SK-N-SH (cell line): ENCODE results near the gene R3HCC1L. TPM values are rescaled to one million over a fixed set of nuclear protein-coding genes. Genes with fewer than 3 reads are reported as not detected.

Experiments
- CTCF ChIA-PET: fragments of 300-600, 350-600 bp; formaldehyde crosslinking; extraction: SDS; loops from one replicate; lab custom pipeline; 2021; lab: Yijun Ruan, JAX
- POLR2A ChIA-PET: fragments of 350-600 bp; sonication (Branson Sonifier 250); formaldehyde crosslinking; extraction: SDS; loops from one replicate; lab custom pipeline; 2020; ENCODE audit warnings: antibody characterized with exemption, inconsistent platforms; lab: Yijun Ruan, JAX
- DNase-seq: peaks from one replicate; pipeline ENCODE4 v3.0.0; 2012
- H2AFZ ChIP-seq: fragments of 200-600 bp; sonication (generic); 2 replicates; pipeline ENCODE4 v1.8.1; 2016; ENCODE audit warnings: antibody characterized with exemption, mild to moderate bottlenecking, low read depth
- H3F3A ChIP-seq: fragments of 200-600 bp; sonication (generic); replicated peaks from 2 replicates; pipeline ENCODE3; 2016; ENCODE audit warnings: antibody characterized with exemption, mild to moderate bottlenecking; ENCODE audit not compliant: insufficient read depth
- H3K27ac ChIP-seq, 2 experiments: fragments of 200-500 bp in 1 of 2; fragments of 200-600 bp in 1 of 2; sonication (Bioruptor generic) in 1 of 2; sonication (generic), shearing (Covaris generic) in 1 of 2; 2 replicates each; pipeline versions ENCODE4 v1.5.1 to v1.6.1; 2014 to 2016; ENCODE audit warnings: low read depth in 2 of 2, inconsistent platforms in 1 of 2, low read length in 1 of 2, mild to moderate bottlenecking in 1 of 2, mixed read lengths in 1 of 2
- H3K27me3 ChIP-seq: fragments of 200-600 bp; sonication (generic), shearing (Covaris generic); 2 replicates; pipeline ENCODE4 v1.6.1; 2016; ENCODE audit warnings: mixed run types; ENCODE audit not compliant: insufficient read depth
- H3K36me3 ChIP-seq, 2 experiments: fragments of 200-500 bp in 1 of 2; fragments of 200-600 bp in 1 of 2; sonication (Bioruptor generic) in 1 of 2; sonication (generic) in 1 of 2; replicated peaks in 1 of 2; 2 replicates each; pipeline versions ENCODE3 to v1.5.1; 2014 to 2016; ENCODE audit warnings: low read length in 1 of 2, mild to moderate bottlenecking in 1 of 2; ENCODE audit not compliant: insufficient read depth in 2 of 2, control insufficient read depth in 1 of 2
- H3K4me1 ChIP-seq, 2 experiments: fragments of 200-500 bp in 1 of 2; fragments of 200-600 bp in 1 of 2; sonication (Bioruptor generic) in 1 of 2; sonication (generic), shearing (Covaris generic) in 1 of 2; 2 replicates each; pipeline versions ENCODE4 v1.5.1 to v1.6.1; 2014 to 2016; ENCODE audit warnings: low read depth in 1 of 2, low read length in 1 of 2, mixed run types in 1 of 2; ENCODE audit not compliant: insufficient read depth in 2 of 2, control insufficient read depth in 1 of 2
- H3K4me2 ChIP-seq: fragments of 200-600 bp; sonication (generic), shearing (Covaris generic); 2 replicates; pipeline ENCODE4 v1.6.1; 2017; ENCODE audit warnings: mixed run types
- H3K4me3 ChIP-seq, 2 experiments: fragments of 200-500 bp in 1 of 2; fragments of 200-600 bp in 1 of 2; sonication (Bioruptor generic) in 1 of 2; sonication (generic), shearing (Covaris generic) in 1 of 2; 2 replicates each; pipeline versions ENCODE4 v1.5.1 to v1.8.1; 2014 to 2016; ENCODE audit warnings: low read depth in 2 of 2, inconsistent platforms in 1 of 2, low read length in 1 of 2, mild to moderate bottlenecking in 1 of 2, mixed read lengths in 1 of 2, moderate library complexity in 1 of 2
- H3K79me2 ChIP-seq: fragments of 200-600 bp; sonication (generic); 2 replicates; pipeline ENCODE4 v1.8.1; 2017; ENCODE audit warnings: mild to moderate bottlenecking; ENCODE audit not compliant: insufficient read depth
- H3K9ac ChIP-seq: fragments of 200-600 bp; sonication (generic); 2 replicates; pipeline ENCODE4 v1.6.1; 2017; ENCODE audit warnings: mixed run types
- H3K9me2 ChIP-seq: fragments of 200-600 bp; sonication (generic); 2 replicates; pipeline ENCODE4 v1.6.1; 2017; ENCODE audit warnings: mixed run types
- H3K9me3 ChIP-seq: fragments of 200-600 bp; sonication (generic); 2 replicates; pipeline ENCODE4 v1.6.1; 2017; ENCODE audit warnings: mixed run types, mild to moderate bottlenecking, moderate library complexity
- H4K20me1 ChIP-seq: fragments of 200-600 bp; sonication (generic); 2 replicates; pipeline ENCODE4 v1.6.1; 2017; ENCODE audit warnings: mild to moderate bottlenecking, mixed run types; ENCODE audit not compliant: insufficient read depth
- ELF1 ChIP-seq: IDR thresholded peaks from 2 replicates; pipeline ENCODE4 v1.4.0; 2012
- FOSL2 ChIP-seq: IDR thresholded peaks from 2 replicates; pipeline ENCODE4 v1.4.0; 2012; ENCODE audit warnings: low read depth, mild to moderate bottlenecking, moderate library complexity, borderline replicate concordance
- FOXJ3 ChIP-seq: sonication (generic); formaldehyde crosslinking; IDR thresholded peaks from 2 replicates; pipeline ENCODE4 v1.5.1; 2020; ENCODE audit warnings: mild to moderate bottlenecking, missing genetic modification reagents
- GATA2 ChIP-seq: sonication (generic); formaldehyde crosslinking; IDR thresholded peaks from 2 replicates; pipeline ENCODE4 v1.5.0; 2020; ENCODE audit warnings: mild to moderate bottlenecking, missing genetic modification reagents
- JUND ChIP-seq: IDR thresholded peaks from 2 replicates; pipeline ENCODE4 v1.4.0; 2012
- NFIC ChIP-seq: IDR thresholded peaks from 2 replicates; pipeline ENCODE4 v1.4.0; 2012; ENCODE audit warnings: borderline replicate concordance
- SMC3 ChIP-seq: IDR thresholded peaks from 2 replicates; pipeline ENCODE4 v1.6.1; 2012; ENCODE audit warnings: low read depth, low read length, improper control_type of control experiment
- TCF12 ChIP-seq: IDR thresholded peaks from 2 replicates; pipeline ENCODE4 v1.4.0; 2012
- WGBS: methylation state at CpG from one replicate; pipeline ENCODE4 v1.1.6; 2017; ENCODE audit warnings: low lambda C conversion rate; 5-methylcytosine and 5-hydroxymethylcytosine counted together
- polyA plus RNA-seq, 3 experiments: library from polyadenylated mRNA; depleted of rRNA; stranded (reverse); fragments of >200 nt; gene quantifications; 2 replicates each; pipeline ENCODE4 v1.2.3, GENCODE V29; 2012
- TF ChIP-seq, protein P1 (sequence below): IDR thresholded peaks from 2 replicates; pipeline ENCODE4 v1.4.0; 2012; ENCODE audit warnings: low read depth, borderline replicate concordance
- TF ChIP-seq, protein P2 (sequence below): fragments of 150-350 bp; IDR thresholded peaks from 2 replicates; pipeline ENCODE4 v1.6.1; 2016; ENCODE audit warnings: mild to moderate bottlenecking, low read depth, low read length
- TF ChIP-seq, protein P3 (sequence below): IDR thresholded peaks from 2 replicates; pipeline ENCODE4 v1.4.0; 2012; ENCODE audit warnings: low read depth
- TF ChIP-seq, protein P4 (sequence below): fragments of 150-350 bp; IDR thresholded peaks from 2 replicates; pipeline ENCODE4 v1.6.1; 2017; ENCODE audit warnings: antibody characterized with exemption, low read length, low read depth, borderline replicate concordance
- TF ChIP-seq, protein P5 (sequence below): IDR thresholded peaks from 2 replicates; pipeline ENCODE4 v1.6.1; 2012; ENCODE audit warnings: mild to moderate bottlenecking, low read depth, low read length, moderate library complexity

The R3HCC1L gene
- polyA plus RNA-seq, 1 of the 3 experiments (the other 2 are of a cell fraction), result 6.0 TPM

DNA sequence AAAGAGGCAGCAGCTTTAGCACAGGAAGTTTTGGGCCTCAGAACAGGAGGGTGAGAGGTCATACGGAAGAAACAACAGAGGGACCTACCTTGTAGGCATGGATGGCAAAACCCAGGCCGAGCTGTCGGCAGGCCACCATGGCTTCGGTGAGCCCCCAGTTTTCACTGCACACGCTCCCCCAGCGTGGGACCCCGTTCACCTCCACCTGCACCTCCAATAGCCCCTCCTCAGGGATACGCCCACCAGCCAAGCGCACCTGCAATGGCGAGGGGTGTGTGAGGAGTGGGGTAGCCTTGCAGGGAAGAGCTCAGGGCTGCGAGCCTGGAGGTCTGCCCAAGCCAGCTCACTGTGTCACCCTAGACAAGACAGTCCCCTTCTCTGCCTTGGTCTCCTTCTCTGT, 122.2 kb downstream of the R3HCC1L start:
- Histone ChIP-seq H3K4me3 (no peak overlapping the region), H3K27ac (no peak overlapping the region), H3K9me2 (no peaks in the 10 kb centered on the region), H3K9ac (no peak overlapping the region), H3K4me2 (no peak overlapping the region), H3F3A (no peaks in the 10 kb centered on the region), H3K79me2 (no peaks in the 10 kb centered on the region), H3K36me3 (peaks cover 0 to 3% of the 10 kb centered on the region in 2 experiments), H3K4me1 (peaks cover 0 to 21% of the 10 kb centered on the region in 2 experiments; a peak in 1 of 4 replicates), H4K20me1 (no peaks in the 10 kb centered on the region), H3K9me3 (no peaks in the 10 kb centered on the region), H2AFZ (no peak overlapping the region), H3K27me3 (no peaks in the 10 kb centered on the region)
- DNase-seq, result no peak
- TF ChIP-seq NFIC (no peak), GATA2 (CRISPR knock-in tag) (no peak), TCF12 (no peak), JUND (no peak)
- TF ChIP-seq, protein P1, sequence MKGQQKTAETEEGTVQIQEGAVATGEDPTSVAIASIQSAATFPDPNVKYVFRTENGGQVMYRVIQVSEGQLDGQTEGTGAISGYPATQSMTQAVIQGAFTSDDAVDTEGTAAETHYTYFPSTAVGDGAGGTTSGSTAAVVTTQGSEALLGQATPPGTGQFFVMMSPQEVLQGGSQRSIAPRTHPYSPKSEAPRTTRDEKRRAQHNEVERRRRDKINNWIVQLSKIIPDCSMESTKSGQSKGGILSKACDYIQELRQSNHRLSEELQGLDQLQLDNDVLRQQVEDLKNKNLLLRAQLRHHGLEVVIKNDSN, result no peak
- CTCF ChIA-PET, result interaction anchor here (0.9 to 2.3 kb wide), 2 partner anchors 33 to 53 kb away, joined by 3 to 11 read pairs; no protein-coding TSS in a partner anchor
- WGBS, result 89% methylated on average over 7 of the region's 11 CpGs
- POLR2A ChIA-PET, result no interaction called here

DNA sequence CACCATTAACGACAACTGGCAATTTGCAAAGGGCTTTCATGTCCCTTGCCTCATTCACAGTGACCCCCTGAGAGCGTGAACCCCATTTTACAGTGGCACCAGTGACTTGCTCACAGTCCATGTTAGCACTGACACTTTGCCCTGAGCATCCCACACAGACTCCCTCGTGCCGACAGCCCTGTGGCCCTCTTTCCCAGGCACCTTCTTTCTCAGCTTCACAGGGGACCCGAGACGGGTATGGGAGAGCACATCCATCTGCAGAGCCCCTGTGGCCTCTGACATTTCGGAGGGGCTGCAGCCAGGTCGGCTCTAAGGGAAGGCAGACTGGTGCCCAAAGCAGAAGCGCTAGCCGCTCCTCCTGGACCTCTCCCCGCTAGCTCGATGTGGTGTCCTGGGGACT, 122.7 kb downstream of the R3HCC1L start:
- Histone ChIP-seq H4K20me1 (no peaks in the 10 kb centered on the region), H3K4me3 (no peak overlapping the region), H3K9me3 (no peaks in the 10 kb centered on the region), H3K79me2 (no peaks in the 10 kb centered on the region), H3K27me3 (no peaks in the 10 kb centered on the region), H3K9ac (no peak overlapping the region), H3K27ac (no peak overlapping the region), H2AFZ (no peak overlapping the region), H3K9me2 (no peaks in the 10 kb centered on the region), H3K4me2 (no peak overlapping the region), H3F3A (no peaks in the 10 kb centered on the region), H3K4me1 (peaks cover 0 to 21% of the 10 kb centered on the region in 2 experiments; a peak in 1 of 4 replicates), H3K36me3 (no peaks in the 10 kb centered on the region)
- TF ChIP-seq SMC3 (no peak), FOXJ3 (CRISPR knock-in tag) (no peak)
- TF ChIP-seq, protein P2, sequence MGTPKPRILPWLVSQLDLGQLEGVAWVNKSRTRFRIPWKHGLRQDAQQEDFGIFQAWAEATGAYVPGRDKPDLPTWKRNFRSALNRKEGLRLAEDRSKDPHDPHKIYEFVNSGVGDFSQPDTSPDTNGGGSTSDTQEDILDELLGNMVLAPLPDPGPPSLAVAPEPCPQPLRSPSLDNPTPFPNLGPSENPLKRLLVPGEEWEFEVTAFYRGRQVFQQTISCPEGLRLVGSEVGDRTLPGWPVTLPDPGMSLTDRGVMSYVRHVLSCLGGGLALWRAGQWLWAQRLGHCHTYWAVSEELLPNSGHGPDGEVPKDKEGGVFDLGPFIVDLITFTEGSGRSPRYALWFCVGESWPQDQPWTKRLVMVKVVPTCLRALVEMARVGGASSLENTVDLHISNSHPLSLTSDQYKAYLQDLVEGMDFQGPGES, result no peak
- TF ChIP-seq, protein P3, sequence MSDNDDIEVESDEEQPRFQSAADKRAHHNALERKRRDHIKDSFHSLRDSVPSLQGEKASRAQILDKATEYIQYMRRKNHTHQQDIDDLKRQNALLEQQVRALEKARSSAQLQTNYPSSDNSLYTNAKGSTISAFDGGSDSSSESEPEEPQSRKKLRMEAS, result no peak
- WGBS, result 88% methylated on average over 8 of the region's 12 CpGs
- ChIA-PET POLR2A (no interaction called here), CTCF (interaction anchor here (2.3 kb wide), 1 partner anchor 53 kb away, joined by 11 read pairs; no protein-coding TSS in a partner anchor)
- DNase-seq, result no peak

DNA sequence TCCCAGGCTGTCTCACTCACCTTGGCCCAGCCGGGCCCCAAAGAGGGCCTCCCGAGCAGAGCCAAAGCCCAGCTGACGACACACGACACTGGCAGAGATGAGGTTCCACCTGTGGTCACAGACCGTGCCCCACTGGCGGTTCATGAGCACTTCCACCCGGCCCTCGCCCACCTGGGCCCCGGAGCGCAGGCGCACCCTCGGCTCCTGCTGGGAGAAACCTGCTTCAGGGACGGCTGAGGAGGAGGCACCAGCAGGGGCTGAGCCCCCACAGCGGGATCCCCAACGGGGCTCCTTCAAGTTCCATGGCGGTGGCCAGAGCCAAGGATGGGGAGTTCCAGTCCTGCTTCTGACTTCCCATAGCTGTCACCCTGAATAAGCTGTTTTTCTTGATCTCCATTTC, 123.5 kb downstream of the R3HCC1L start:
- H3K36me3 ChIP-seq, result no peaks in the 10 kb centered on the region
- no peaks in the 10 kb centered on the region for H3F3A ChIP-seq
- no peaks in the 10 kb centered on the region for H3K27me3 ChIP-seq
- H3K4me2 ChIP-seq, result no peak overlapping the region
- no peak overlapping the region for H3K9ac ChIP-seq
- ChIA-PET POLR2A (no interaction called here), CTCF (interaction anchor here (1.2 kb wide), 1 partner anchor 51 kb away, joined by 3 read pairs; no protein-coding TSS in a partner anchor)
- DNase-seq, result no peak
- H4K20me1 ChIP-seq, result no peaks in the 10 kb centered on the region
- no peaks in the 10 kb centered on the region for H3K9me3 ChIP-seq
- no peaks in the 10 kb centered on the region for H3K79me2 ChIP-seq
- WGBS, result 100% methylated on average over 12 of the region's 16 CpGs
- TF ChIP-seq, protein P4, sequence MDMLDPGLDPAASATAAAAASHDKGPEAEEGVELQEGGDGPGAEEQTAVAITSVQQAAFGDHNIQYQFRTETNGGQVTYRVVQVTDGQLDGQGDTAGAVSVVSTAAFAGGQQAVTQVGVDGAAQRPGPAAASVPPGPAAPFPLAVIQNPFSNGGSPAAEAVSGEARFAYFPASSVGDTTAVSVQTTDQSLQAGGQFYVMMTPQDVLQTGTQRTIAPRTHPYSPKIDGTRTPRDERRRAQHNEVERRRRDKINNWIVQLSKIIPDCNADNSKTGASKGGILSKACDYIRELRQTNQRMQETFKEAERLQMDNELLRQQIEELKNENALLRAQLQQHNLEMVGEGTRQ, result no peak
- TF ChIP-seq ELF1 (no peak), FOSL2 (no peak), SMC3 (no peak), FOXJ3 (CRISPR knock-in tag) (no peak)
- TF ChIP-seq, protein P5, sequence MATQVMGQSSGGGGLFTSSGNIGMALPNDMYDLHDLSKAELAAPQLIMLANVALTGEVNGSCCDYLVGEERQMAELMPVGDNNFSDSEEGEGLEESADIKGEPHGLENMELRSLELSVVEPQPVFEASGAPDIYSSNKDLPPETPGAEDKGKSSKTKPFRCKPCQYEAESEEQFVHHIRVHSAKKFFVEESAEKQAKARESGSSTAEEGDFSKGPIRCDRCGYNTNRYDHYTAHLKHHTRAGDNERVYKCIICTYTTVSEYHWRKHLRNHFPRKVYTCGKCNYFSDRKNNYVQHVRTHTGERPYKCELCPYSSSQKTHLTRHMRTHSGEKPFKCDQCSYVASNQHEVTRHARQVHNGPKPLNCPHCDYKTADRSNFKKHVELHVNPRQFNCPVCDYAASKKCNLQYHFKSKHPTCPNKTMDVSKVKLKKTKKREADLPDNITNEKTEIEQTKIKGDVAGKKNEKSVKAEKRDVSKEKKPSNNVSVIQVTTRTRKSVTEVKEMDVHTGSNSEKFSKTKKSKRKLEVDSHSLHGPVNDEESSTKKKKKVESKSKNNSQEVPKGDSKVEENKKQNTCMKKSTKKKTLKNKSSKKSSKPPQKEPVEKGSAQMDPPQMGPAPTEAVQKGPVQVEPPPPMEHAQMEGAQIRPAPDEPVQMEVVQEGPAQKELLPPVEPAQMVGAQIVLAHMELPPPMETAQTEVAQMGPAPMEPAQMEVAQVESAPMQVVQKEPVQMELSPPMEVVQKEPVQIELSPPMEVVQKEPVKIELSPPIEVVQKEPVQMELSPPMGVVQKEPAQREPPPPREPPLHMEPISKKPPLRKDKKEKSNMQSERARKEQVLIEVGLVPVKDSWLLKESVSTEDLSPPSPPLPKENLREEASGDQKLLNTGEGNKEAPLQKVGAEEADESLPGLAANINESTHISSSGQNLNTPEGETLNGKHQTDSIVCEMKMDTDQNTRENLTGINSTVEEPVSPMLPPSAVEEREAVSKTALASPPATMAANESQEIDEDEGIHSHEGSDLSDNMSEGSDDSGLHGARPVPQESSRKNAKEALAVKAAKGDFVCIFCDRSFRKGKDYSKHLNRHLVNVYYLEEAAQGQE, result no peak
- H3K27ac ChIP-seq, result no peak overlapping the region
- H3K9me2 ChIP-seq, result no peaks in the 10 kb centered on the region
- H3K4me1 ChIP-seq, result peaks cover 0 to 21% of the 10 kb centered on the region in 2 experiments; a peak in 1 of 4 replicates
- H3K4me3 ChIP-seq, result no peak overlapping the region
- H2AFZ ChIP-seq, result no peak overlapping the region
